Hematopoietic multipotent progenitor cell treated with erythropoietin and hydrocortisone succinate and interleukin-3 and kit ligand, for 4 days (in vitro differentiated cells): ENCODE results near the gene REV1.
"Not testable (repeated sequence)": the region's sequence is repeated elsewhere in the genome, so short reads cannot be mapped to it uniquely, and the experiment has no call there.

Experiments
- DNase-seq: peaks from one replicate; pipeline ENCODE4 v3.0.0-alpha.2; 2015

REV1 gene

DNA sequence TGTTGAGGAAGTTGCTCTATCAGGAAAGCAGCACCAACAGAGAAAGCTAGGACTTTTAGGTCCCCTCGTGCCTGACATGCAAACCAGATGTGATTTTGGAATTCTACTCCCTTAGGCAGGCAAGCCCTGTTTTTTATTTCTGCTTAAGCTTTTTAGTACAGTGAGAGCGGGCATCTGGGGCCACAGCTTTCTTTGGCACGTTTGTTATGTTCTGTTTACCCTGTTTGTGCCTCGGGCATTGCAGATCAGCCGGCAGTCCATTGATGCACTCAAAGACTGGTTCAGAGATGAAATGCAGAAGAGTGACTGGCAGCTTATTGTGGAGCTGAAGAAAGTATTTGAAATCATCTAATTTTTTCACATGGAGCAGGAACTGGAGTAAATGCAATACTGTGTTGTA lies 90.8 kb downstream of the REV1 start:
- no peak for DNase-seq

DNA sequence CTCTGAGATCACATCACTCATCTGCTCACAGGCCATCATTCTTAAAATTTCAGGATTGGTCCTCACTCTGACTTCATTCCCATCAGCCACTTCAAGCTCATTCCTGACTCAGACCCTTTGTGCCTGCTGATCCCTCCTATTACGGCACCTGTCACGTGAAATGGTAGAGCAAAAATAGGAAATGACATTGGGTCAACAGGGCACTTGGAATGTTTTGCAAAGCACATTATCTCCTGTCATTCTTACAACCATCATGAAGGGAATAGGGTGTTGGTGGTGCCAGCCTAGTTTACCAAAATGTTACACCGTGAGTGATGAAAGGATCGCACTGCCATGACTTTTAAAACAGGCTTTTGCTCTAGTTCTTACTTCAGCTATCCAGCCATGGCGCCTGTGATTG lies 91.5 kb downstream of the REV1 start:
- DNase-seq: no peak

DNA sequence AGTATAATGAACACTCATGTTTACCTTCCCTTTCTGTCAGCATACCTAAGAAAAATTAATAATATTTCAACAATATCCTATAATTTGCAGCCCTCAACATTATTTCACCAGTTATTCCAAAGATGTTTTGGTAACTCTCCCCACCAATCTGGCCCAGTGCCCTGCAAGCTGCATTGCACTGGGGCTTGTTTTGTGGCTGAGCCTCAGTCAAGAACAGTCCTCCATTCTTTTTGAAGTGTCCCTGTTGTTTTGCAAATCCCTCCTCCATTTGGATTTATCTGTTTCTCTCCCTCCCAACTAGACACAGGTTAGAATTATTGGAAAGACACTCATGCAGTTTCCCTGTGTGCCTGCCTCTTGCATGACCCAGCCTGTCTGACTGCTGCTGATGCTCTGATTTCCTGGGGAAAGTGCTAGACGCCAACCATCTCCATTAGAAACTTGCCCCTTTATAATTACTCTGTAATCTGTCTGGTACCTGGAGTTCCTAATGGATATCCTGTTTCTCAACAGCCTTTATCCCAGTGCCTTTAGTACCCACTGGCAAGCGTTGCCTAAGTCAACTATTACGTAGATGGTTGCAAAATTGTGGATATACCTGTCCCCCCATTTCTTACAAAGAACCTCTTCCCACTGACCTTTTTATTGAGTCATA lies 92.4 kb downstream of the REV1 start:
- no peak for DNase-seq

DNA sequence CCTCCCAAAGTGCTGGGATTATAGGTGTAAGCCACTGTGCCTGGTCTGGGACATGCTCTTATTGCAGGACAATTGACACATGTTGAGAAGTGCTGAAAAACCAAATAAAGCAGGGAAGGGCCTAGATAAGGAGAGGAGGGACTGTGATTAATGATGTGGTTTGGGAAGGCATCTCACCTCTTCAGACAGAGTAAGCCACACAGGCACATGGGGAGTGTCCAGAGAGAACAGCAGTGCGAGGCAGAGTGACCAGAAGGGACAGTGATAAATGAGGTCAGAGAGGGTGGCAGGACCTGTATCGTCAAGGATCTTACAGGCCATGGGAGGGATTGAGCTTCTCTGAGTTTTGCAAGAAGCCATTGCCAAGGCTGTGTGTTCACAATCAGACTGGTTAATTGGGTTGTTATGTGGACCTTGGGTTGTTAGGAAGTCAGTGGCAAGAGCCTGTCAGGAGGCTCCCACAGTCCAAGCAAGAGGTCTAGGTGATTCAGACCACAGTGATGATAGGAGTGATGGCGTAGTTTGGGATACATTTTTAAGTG lies 94.2 kb downstream of the REV1 start:
- DNase-seq: no peak

DNA sequence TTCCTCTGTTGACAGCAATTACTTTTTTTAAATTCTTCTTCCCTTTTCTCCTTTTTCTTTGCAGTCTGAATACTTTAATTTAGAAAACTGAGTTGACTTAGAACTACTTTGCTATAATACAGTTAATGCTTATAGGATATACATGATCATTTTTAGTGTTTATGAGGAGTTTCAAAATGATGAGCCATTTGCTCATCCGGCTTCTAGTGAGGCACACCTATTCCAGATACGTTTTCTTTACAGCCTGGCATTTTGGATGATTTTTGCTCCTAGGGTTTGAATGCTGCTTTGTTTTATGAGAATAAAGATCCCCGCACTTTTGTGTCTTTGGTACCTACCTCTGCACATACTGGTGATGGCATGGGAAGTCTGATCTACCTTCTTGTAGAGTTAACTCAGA lies 99.9 kb downstream of the REV1 start:
- DNase-seq: no peak

DNA sequence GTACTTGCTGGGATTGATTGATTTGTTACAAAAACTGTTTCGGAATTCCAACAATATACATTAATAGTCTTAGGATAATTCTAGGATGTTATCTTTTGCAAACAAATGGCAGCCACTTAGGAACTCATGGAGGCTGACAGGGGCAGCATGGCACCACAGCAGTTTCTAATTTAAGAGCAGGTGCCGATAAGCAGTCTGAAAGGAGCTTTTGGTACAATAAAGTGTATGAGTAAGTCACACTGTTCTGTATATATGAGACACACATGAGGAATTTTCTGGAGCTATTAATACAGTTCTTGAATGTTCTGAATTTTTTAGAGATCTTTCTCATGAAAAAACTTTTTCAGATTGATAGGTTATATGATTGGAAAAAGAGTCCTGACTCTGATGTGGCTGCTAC lies 100.4 kb downstream of the REV1 start:
- DNase-seq: no peak

DNA sequence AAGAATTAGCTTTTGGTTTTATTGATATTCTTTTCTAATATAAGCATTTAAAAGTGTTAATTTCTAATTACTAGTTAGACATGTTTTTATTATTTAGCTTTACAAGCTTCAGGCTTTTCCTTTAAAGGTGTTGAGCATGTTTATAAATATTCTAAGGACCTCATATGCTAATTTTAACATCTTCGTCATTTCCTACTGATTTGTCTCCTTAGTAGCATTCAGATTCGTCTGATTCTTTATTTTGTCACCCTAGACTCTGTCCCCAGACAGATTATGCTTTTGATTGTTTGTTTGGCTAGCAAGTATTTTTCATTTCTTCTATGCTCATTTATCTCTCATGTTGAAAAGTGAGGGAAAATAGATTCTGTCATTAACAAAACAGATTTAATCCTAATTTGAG lies 100.9 kb downstream of the REV1 start:
- DNase-seq: no peak

DNA sequence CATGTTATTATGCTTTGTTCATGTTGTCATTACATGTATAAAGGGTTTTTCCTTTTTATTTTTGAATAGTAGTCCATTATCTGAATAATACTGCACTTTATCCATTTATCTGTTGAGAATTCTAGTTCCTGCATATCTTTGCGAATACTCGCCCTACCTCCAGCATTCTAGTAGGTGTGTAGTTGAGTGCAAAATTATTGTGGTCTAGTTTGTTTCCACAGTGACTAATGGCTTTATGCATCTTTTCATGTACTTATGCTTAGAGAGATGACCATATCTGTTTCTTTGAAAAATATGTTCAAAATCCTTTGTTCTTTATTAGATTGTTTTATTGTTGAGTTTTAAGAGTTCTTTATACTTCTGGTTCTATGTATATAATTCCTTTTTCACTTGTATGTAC lies 103.8 kb downstream of the REV1 start:
- no peak for DNase-seq

DNA sequence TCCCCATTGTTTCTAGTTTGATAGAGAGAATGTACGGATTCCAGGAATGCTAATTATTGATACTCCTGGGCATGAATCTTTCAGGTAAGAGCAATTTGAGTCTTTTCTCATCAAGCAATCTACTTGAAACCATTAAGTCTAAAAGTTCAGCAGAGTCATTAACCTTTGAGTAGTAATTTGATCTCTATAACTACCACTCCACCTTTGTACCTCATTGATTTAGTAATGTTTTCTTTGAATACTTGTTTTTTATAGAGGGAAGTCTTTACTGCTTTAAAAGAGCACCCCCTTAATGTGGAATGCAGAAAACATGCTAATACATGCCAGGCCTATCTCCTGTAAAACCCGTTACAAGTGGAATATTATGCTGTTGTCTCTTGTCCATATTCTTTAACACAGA lies 107.7 kb downstream of the REV1 start:
- no peak for DNase-seq

DNA sequence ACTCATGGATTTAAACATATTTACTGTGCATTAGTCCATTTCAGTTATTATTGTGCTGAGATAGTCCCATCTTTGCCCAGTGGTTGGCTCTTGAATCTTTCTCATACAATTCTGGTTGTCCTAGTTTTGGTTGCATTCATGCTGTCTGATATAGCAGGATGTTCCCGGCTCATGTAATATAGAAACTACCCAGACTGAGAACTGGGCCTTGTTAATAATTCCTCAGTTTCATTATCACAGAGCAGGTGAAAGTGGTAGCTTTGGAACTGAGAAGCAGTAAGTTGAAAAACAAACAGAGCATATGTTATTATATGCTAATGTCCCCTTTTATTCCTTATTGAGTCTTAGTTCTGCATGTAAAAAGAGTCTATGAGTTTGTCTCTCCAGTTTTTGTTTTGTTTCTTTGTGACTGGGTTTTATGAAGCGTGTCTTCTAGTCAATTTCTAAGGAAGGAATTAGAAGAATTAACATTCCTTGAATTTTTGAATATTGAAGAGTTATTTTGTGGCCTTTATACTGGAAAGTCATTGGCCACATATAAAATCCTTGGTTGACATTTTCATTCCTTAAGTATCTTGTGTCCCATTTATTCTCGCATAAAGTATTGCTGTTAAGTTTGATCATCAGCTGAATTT lies 109.3 kb downstream of the REV1 start:
- no peak for DNase-seq

DNA sequence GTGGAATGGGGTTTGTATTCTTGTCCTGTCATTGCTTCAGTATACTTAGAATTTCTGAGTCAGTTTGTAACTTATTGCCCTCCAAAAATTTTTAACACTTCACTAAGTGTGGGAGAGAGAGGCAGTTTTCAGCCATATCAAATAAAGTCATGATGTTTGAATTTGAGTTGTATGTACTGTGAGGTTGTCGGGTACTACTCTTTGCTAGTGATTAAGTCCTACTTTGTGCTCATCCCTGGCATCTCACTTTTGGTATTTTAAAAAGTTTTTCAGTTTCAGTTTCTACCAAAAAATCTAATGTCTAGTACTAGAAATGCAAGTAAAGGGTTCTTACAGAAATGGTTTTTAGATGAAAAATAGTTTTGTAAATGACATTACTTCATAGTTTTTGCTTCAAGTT lies 111.9 kb downstream of the REV1 start:
- no peak for DNase-seq

DNA sequence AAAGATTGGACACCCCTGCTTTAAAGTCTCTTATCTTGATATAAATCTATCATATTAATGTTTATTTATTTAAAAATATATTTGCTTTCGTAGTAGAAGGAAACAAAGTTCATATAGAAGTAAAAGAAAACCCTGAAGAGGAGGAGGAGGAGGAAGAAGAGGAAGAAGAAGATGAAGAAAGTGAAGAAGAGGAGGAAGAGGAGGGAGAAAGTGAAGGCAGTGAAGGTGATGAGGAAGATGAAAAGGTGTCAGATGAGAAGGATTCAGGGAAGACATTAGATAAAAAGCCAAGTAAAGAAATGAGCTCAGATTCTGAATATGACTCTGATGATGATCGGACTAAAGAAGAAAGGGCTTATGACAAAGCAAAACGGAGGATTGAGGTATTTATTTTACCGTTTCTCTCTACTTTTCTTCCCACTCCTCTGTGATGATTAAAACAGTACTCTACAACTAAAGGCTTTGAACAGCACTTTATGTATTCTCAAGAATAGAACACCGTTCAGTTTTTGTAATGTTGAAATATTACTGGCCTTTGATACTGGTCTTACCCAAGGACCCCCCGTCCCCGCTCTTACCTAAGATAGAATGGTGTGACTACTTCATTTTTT lies 113.5 kb downstream of the REV1 start:
- no peak for DNase-seq

DNA sequence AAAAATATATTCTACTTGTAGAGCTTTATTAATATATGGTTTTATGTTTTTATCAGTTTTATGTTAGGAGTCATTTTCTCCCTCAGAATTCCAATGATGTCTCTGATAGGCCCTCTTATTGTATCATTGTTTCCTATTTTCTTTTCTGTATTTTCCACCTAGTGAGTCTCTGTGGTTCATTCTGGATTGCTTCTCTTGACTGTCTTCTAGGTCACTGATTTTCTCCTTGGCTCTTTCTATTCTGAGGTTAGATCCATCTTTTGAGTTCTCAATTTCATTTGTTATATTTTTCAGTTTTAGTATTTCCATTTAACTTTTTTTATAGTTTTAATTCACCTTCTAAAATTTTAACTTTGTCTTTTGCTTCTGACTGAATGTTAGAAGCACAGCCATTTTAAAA lies 115.1 kb downstream of the REV1 start:
- no peak for DNase-seq

DNA sequence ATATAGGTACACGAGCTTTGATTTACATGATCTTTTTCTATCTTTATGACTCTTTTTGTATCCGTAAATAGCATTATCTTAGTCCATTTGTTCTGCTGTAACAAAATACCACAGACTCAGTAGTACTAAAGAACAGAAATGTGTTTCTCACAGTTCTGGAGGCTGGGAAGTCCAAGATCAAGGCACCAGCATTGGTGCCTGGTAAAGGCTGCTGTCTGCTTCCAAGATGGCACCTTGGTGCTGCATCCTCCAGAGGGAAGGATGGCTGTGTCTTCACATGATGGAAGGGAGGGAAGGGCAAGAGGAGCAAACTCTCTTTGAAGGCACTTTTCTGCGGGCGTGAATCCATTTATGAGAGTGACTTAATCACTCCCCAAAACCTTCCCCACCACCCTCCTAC lies 116.7 kb downstream of the REV1 start:
- DNase-seq: no peak

DNA sequence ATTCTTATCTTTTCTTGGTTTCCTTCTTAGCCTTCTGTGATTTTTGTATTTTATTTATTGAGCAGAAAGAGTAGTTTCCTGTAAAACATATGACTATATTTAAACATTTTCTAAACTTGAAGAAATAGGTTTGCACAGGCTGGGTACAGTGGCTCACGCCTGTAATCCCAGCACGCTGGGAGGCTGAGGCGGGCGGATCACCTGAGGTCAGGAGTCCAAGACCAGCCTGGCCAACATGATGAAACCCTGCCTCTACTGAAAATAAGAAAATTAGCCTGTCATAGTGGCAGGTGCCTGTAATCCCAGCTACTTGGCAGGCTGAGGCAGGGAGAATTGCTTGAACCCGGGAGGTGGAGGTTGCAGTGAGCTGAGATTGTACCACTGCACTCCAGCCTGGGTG lies 121.0 kb downstream of the REV1 start:
- not testable (repeated sequence) for DNase-seq

DNA sequence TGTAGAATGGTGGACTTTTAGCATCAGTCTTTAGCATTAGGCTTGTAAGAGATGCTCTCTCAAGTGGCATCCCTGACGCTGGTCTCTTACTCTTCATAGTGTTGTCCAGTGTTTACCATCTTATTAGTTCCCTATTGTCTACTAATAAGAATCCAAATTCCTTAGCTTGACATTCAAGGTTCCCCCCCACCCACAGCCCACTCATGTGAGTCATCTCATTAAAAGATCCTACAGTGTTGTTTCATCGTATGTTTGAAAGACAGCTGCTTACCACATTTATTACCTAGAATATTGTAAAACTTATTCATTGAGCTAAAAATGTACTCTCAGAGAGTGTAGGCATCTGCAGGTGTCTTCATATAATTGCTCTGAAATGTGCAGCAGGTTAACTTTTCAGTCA lies 124.2 kb downstream of the REV1 start:
- no peak for DNase-seq

DNA sequence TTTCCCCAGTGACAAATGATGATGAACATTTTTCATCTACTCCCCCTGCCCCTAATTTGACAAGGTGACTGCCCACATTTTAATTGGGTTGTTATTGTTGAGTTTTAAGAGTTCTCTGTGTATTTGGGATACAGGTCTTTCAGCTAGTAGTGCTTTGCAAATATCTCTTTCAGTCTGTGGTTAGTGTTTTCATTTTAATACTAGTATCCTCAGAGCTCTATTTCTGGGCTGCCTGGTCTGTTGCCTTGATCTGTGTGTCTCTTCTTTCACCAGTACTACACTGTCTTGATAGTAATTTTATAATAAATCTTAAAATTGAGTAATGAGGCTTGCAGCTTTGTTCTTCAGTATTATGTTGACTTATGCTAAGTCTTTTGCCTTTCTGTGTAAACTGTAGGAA lies 133.0 kb downstream of the REV1 start:
- no peak for DNase-seq

DNA sequence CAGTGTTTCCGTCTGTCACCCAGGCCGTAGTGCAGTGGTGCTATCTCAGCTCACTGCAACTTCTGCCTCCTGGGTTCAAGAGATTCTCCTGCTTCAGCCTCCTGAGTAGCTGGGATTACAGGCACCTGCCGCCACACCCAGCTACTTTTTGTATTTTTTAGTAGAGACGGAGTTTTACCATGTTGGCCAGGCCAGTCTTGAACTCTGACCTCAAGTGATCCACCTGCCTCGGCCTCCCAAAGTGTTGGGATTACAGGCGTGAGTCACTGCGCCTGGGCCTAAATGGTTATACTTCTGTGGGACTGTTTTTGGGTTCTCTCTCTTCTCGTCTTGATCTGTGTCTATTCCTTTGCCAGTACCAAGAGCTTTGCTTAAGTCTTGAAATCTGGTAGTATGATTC lies 135.0 kb downstream of the REV1 start:
- DNase-seq: not testable (repeated sequence)

DNA sequence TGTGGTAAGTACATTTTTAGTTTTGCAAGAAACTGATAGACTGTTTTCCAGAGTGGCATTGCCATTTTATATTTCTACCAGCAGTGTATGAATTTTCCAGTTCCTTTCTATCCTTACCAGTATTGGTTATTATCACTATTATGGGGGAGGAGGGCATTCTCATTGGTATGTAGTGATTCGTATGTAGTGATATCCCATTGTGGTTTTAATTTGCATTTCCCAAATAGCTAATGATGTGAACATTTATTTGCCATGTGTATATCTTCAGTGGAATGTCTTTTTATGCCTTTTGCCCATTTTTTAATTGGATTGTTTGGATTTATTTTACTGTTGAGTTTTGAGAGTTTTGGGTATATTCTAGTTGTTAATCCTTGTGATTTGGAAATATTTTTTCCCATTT lies 135.7 kb downstream of the REV1 start:
- no peak for DNase-seq
